Stomach (tissue), 9 donors: ENCODE results near the gene MIER1. TPM values are rescaled to one million over a fixed set of nuclear protein-coding genes. Genes with fewer than 3 reads are reported as not detected.
A peak's percentile ranks its signal among the peaks of the same experiment; 100 is the strongest.

Source experiments
- DNase-seq, 2 donors: peaks; one replicate each; pipeline versions ENCODE4 v3.0.0 to v3.0.0-alpha.2; 2013 to 2019
- H3K27ac ChIP-seq, 5 donors: fragments of 200-600 bp in 4 of 5; sonication (generic) in 4 of 5; one replicate each; pipeline ENCODE4 v1.5.1; 2013 to 2019; ENCODE audit warnings: mild to moderate bottlenecking in 1 of 5, moderate library complexity in 1 of 5
- H3K27me3 ChIP-seq, 3 donors: fragments of 200-600 bp; sonication (generic); one replicate each; pipeline ENCODE4 v1.5.1; 2017 to 2019; ENCODE audit warnings: mixed run types in 1 of 3
- H3K36me3 ChIP-seq, 4 donors: fragments of 200-600 bp; sonication (generic); 1 replicate in 3 of 4; 2 replicates in 1 of 4; pipeline ENCODE4 v1.5.1; 2016 to 2019
- H3K4me1 ChIP-seq, 4 donors: fragments of 200-600 bp; sonication (generic); one replicate each; pipeline ENCODE4 v1.5.1; 2016 to 2019
- H3K4me3 ChIP-seq, 4 donors: fragments of 200-600 bp; sonication (generic) in 3 of 4; one replicate each; pipeline ENCODE4 v1.5.1; 2016 to 2019; ENCODE audit warnings: mild to moderate bottlenecking in 1 of 4
- H3K9me3 ChIP-seq, 4 donors: fragments of 200-600 bp; sonication (generic); one replicate each; pipeline ENCODE4 v1.5.1; 2016 to 2019
- EP300 ChIP-seq: sonication (generic); formaldehyde crosslinking; IDR thresholded peaks from one replicate; pipeline ENCODE4 v1.6.1; 2017; ENCODE audit warnings: antibody characterized with exemption
- POLR2A ChIP-seq, 4 donors: fragments of 450-650 bp; IDR thresholded peaks; one replicate each; pipeline ENCODE4 v1.6.1; 2016; ENCODE audit warnings: antibody characterized with exemption in 4 of 4, control low read depth in 2 of 4, mild to moderate bottlenecking in 1 of 4, moderate library complexity in 1 of 4
- POLR2AphosphoS5 ChIP-seq, 3 donors: sonication (generic); formaldehyde crosslinking; IDR thresholded peaks; one replicate each; pipeline ENCODE4 v1.6.1; 2016; ENCODE audit warnings: antibody characterized with exemption in 3 of 3
- WGBS, 5 donors: extraction: QIAGEN DNeasy Blood & Tissue Kit in 3 of 5; methylation state at CpG; one replicate each; pipeline versions ENCODE4 v1.1.5 to v1.1.7; 2013 to 2018; 5-methylcytosine and 5-hydroxymethylcytosine counted together
- intact Hi-C: fragments of 100-400 bp; cut with DNase I; formaldehyde crosslinking; loops from one replicate; pipeline ENCODE4 v1.15.1; 2023; ENCODE audit warnings: low total_unique reads
- polyA plus RNA-seq, 3 donors: library from polyadenylated mRNA; stranded (reverse); fragments of 200-250 nt; gene quantifications; one replicate each; pipeline ENCODE4 v1.2.3, GENCODE V29; 2013
- total RNA-seq, 5 donors: library from RNA; depleted of rRNA; stranded (reverse); fragments of >200 nt; gene quantifications; one replicate each; pipeline versions ENCODE4 v1.1.0 to v1.2.3, GENCODE V29; 2014 to 2016
- TF ChIP-seq, protein P1 (sequence below), 7 experiments: fragments of 450-650 bp in 4 of 7; fragments of 200-600 bp in 3 of 7; sonication (generic) in 3 of 7; IDR thresholded peaks; one replicate each; pipeline ENCODE4 v1.5.1; 2016 to 2019; ENCODE audit warnings: antibody characterized with exemption in 7 of 7, control low read depth in 2 of 7, mild to moderate bottlenecking in 1 of 7
- donor health status: healthy with polysubstance abuse.
- donor health status: Bipolar disorder and iron deficiency.
- donor health status: healthy.

Gene MIER1
- total and polyA plus RNA-seq, 8 donors, result 6.4 to 57.6 (median 27.7) TPM

DNA sequence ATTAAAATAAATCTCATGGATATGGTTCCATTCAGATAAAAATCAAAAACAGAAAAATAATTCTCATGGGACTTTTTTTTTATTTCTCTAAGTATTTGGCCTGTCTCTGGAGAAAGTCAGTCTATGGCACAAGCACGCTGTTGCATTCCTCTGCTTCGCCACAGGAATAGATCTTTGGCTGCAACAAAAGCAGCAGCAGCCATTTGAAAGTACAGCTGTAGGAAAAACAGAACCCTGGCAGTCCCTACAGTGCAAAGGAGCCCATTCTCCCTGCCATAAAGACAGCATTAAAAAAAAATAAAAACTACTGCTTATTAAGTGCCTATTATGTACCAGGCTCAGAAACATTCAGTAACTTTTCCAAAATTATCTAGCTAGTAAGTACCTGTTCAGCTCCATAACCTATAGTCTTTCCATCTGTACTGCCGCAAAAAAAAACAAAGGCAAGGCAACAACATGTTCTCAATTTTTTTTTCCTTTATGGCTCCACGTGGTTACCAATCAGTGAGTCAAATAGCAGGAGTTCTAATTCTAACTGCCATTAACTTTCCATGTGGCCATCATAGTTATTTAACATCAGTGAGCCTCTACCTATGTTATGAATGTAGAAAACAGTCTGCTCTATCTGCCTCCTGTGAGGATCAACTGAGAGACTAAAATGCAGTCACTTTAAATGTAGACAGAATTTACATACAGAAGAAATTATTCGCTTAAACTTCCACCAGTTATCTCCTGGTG is 106.5 kb downstream of the MIER1 start:
- H3K36me3 ChIP-seq, result peaks cover 0 to 26% (median 21%) of the 10 kb centered on the region in 4 donors
- H3K27me3 ChIP-seq, result no peaks in the 10 kb centered on the region
- intact Hi-C loops, result no loop called here
- WGBS, 5 donors, result 61 to 79% (median 76%) methylated on average over 5 of the region's 5 CpGs
- H3K9me3 ChIP-seq, result no peaks in the 10 kb centered on the region
- no peak overlapping the region for H3K4me3 ChIP-seq
- H3K4me1 ChIP-seq, result peaks cover 0 to 35% (median 12%) of the 10 kb centered on the region in 4 donors
- peak in 1 of 2 donors; percentile 15 for DNase-seq
- TF ChIP-seq POLR2A (IDR thresholded peaks at IDR 0.05), result no peak
- no peak for TF ChIP-seq EP300
- TF ChIP-seq, protein P1, sequence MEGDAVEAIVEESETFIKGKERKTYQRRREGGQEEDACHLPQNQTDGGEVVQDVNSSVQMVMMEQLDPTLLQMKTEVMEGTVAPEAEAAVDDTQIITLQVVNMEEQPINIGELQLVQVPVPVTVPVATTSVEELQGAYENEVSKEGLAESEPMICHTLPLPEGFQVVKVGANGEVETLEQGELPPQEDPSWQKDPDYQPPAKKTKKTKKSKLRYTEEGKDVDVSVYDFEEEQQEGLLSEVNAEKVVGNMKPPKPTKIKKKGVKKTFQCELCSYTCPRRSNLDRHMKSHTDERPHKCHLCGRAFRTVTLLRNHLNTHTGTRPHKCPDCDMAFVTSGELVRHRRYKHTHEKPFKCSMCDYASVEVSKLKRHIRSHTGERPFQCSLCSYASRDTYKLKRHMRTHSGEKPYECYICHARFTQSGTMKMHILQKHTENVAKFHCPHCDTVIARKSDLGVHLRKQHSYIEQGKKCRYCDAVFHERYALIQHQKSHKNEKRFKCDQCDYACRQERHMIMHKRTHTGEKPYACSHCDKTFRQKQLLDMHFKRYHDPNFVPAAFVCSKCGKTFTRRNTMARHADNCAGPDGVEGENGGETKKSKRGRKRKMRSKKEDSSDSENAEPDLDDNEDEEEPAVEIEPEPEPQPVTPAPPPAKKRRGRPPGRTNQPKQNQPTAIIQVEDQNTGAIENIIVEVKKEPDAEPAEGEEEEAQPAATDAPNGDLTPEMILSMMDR (IDR thresholded peaks at IDR 0.05), result no peak
- TF ChIP-seq POLR2AphosphoS5 (IDR thresholded peaks at IDR 0.05), result no peak
- peak overlapping the region in 1 of 5 donors; percentile 51 for H3K27ac ChIP-seq

DNA sequence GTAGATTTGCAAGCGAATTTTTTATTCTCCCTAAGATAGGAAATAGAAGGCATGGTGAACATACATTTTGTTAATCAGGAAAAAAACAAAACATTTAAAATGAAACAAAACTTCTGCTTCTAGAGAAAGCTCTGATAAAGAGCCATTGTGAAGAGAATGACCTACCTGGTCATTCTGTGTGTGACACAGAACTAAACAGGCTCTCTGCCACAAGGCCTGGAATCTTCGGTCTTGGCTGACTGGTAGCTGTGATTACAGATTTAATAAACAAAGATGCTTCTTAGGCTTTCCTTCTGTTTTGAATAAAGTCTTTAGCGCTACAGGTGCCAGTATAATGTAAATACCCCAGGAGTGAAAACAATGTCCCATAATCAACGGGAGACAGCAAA is 107.1 kb downstream of the MIER1 start:
- Histone ChIP-seq H3K9me3 (no peaks in the 10 kb centered on the region), H3K27me3 (no peaks in the 10 kb centered on the region), H3K36me3 (peaks cover 0 to 31% (median 27%) of the 10 kb centered on the region in 4 donors), H3K27ac (peak overlapping the region in 1 of 5 donors; percentile 51), H3K4me1 (peaks cover 0 to 35% (median 12%) of the 10 kb centered on the region in 4 donors), H3K4me3 (no peak overlapping the region)
- intact Hi-C loops, result no loop called here
- WGBS, 5 donors, result 62 to 82% (median 75%) methylated on average over 4 of the region's 4 CpGs
- no peak for TF ChIP-seq POLR2A (IDR thresholded peaks at IDR 0.05)
- TF ChIP-seq POLR2AphosphoS5 (IDR thresholded peaks at IDR 0.05), result no peak
- TF ChIP-seq EP300, result no peak
- TF ChIP-seq, protein P1 (IDR thresholded peaks at IDR 0.05), result no peak
- no peak for DNase-seq

Other genes starting within 250 kb of the MIER1 start
- gene DYNLT5, start 172.5 kb upstream of the MIER1 start, total RNA-seq, result 1 to 10 TPM in 2 of 5 donors, not detected in 3; 1.3 to 2.4 TPM
- 1 to 10 TPM in 1 of 3 donors, under 1 TPM in 2; 0.37 to 1.2 (median 0.38) TPM for gene DYNLT5, start 172.5 kb upstream of the MIER1 start, polyA plus RNA-seq
- gene INSL5, start 123.7 kb upstream of the MIER1 start, total RNA-seq, result not detected
- gene INSL5, start 123.7 kb upstream of the MIER1 start, polyA plus RNA-seq, result not detected
- gene DNAI4, start 134 bp upstream of the MIER1 start, total RNA-seq, result 1 to 10 TPM in 4 of 5 donors, not detected in 1; 6.2 to 9.5 (median 8.0) TPM
- gene DNAI4, start 134 bp upstream of the MIER1 start, polyA plus RNA-seq, result 1 to 10 TPM in 2 of 3 donors, under 1 TPM in 1; 0.44 to 2.4 (median 2.1) TPM
- 10 to 100 TPM in 4 of 5 donors, 1 to 10 TPM in 1; 8.8 to 40.8 (median 19.4) TPM for gene SLC35D1, start 129.2 kb downstream of the MIER1 start, total RNA-seq
- 1 to 10 TPM; 1.7 to 4.0 (median 2.3) TPM for gene SLC35D1, start 129.2 kb downstream of the MIER1 start, polyA plus RNA-seq
- not detected for gene C1orf141, start 210.0 kb downstream of the MIER1 start, total RNA-seq
- not detected for gene C1orf141, start 210.0 kb downstream of the MIER1 start, polyA plus RNA-seq
- 1 to 10 TPM in 1 of 5 donors, not detected in 4; 1.3 TPM for gene IL23R, start 241.5 kb downstream of the MIER1 start, total RNA-seq
- gene IL23R, start 241.5 kb downstream of the MIER1 start, polyA plus RNA-seq, result not detected